SU-DHL-6 (cell line): ENCODE data around the gene FCHSD2.

Source experiments
- EZH2phosphoT487 ChIP-seq: fragments of 200-600 bp; sonication (generic), shearing (Covaris generic); conservative IDR thresholded peaks from 2 replicates; pipeline ENCODE4 v1.6.1; 2018; ENCODE audit warnings: mild to moderate bottlenecking, antibody characterized with exemption, low read length, moderate library complexity, mixed read lengths
- TF ChIP-seq, protein P1 (sequence below): fragments of 200-600 bp; sonication (generic); IDR thresholded peaks from one replicate; pipeline ENCODE4 v1.5.1; 2017; ENCODE audit warnings: antibody characterized with exemption, mild to moderate bottlenecking, low read length, moderate library complexity; ENCODE audit not compliant: insufficient read depth, poor library complexity, severe bottlenecking

DNA sequence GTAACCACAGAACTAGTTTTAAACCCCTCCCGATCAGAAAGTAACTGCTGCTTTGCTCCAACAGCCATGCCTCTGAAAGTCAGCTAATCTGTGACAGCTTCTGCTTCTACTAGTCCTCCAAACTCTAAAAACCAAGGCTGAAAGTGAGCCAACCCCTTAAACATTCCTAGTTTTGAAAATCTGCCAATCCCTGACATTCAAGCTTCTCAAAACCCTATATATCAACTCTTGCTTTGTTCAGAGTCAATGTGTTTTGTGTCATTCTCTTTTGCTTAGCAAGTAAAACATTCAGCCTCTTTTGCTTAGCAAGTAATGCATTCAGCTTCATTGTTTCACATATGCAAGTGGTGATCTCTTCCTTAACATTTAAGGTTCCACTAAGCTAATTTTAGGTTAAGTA, 271.0 kb downstream of the FCHSD2 start:
- TF ChIP-seq, protein P1, sequence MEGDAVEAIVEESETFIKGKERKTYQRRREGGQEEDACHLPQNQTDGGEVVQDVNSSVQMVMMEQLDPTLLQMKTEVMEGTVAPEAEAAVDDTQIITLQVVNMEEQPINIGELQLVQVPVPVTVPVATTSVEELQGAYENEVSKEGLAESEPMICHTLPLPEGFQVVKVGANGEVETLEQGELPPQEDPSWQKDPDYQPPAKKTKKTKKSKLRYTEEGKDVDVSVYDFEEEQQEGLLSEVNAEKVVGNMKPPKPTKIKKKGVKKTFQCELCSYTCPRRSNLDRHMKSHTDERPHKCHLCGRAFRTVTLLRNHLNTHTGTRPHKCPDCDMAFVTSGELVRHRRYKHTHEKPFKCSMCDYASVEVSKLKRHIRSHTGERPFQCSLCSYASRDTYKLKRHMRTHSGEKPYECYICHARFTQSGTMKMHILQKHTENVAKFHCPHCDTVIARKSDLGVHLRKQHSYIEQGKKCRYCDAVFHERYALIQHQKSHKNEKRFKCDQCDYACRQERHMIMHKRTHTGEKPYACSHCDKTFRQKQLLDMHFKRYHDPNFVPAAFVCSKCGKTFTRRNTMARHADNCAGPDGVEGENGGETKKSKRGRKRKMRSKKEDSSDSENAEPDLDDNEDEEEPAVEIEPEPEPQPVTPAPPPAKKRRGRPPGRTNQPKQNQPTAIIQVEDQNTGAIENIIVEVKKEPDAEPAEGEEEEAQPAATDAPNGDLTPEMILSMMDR, result no peak
- no peak for TF ChIP-seq EZH2phosphoT487
